ENCODE results near the gene SLCO3A1. TPM values are rescaled to one million over a fixed set of nuclear protein-coding genes. Genes with fewer than 3 reads are reported as not detected.
A peak's percentile ranks its signal among the peaks of the same experiment; 100 is the strongest.

Gene SLCO3A1
- total RNA-seq, 1 experiment from 2014 or later: not detected

DNA sequence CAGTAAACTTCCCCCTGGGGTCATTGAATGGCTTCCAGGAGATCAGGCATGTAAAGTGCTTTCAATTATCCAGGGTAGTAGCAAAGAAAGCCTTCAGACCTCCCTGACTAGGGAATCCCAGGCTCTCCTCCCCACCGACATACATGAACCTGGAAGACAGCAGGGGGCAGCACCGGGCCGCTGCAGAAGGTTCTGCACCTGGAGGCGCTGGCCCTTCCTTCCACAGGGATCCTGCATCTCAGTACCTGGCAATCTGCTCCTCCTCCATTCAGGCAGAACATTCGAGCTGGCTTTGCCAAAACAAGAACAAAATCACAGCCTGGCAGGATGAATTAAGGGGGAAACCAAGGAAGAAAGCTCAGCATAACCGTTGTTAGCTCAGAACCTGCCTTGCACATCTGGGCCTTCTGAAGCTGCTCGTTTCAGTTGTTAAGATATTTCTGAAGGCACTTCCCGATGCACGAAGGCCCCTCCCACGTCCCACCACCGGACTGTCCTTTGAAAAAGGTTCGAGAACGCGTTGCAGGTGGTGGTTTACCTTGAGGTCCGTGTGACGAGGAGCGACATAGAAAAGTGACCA lies 237.7 kb downstream of the SLCO3A1 start:
- no peaks in the 10 kb centered on the region for H3K36me3 ChIP-seq (ENCODE audit: control insufficient read depth, insufficient read depth, low read length)
- no peak overlapping the region for H3K4me3 ChIP-seq (ENCODE audit: low read depth, low read length)
- no peaks in the 10 kb centered on the region for H3K4me1 ChIP-seq
- TF ChIP-seq, protein P1, sequence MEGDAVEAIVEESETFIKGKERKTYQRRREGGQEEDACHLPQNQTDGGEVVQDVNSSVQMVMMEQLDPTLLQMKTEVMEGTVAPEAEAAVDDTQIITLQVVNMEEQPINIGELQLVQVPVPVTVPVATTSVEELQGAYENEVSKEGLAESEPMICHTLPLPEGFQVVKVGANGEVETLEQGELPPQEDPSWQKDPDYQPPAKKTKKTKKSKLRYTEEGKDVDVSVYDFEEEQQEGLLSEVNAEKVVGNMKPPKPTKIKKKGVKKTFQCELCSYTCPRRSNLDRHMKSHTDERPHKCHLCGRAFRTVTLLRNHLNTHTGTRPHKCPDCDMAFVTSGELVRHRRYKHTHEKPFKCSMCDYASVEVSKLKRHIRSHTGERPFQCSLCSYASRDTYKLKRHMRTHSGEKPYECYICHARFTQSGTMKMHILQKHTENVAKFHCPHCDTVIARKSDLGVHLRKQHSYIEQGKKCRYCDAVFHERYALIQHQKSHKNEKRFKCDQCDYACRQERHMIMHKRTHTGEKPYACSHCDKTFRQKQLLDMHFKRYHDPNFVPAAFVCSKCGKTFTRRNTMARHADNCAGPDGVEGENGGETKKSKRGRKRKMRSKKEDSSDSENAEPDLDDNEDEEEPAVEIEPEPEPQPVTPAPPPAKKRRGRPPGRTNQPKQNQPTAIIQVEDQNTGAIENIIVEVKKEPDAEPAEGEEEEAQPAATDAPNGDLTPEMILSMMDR (IDR thresholded peaks at IDR 0.05; ENCODE audit: insufficient read depth in 1 of 2, low read depth in 1 of 2, low read length in 1 of 2, severe bottlenecking in 1 of 2, unreplicated experiment in 1 of 2): peak; percentile 76 to 81
- H3K4me1 Mint-ChIP-seq (ENCODE audit: low read depth, unreplicated experiment): no peaks in the 10 kb centered on the region
- no peaks in the 10 kb centered on the region for H3K9me3 ChIP-seq
- H3K27me3 Mint-ChIP-seq (ENCODE audit: insufficient read depth, unreplicated experiment): peaks cover 8% of the 10 kb centered on the region
- H3K27me3 ChIP-seq (replicated peaks; ENCODE audit: control insufficient read depth, insufficient read depth, low read length): no peaks in the 10 kb centered on the region; the same call in 1 of the 2 replicates
- H3K27ac Mint-ChIP-seq (ENCODE audit: unreplicated experiment): no peak overlapping the region
- peak; percentile 71 to 80 for DNase-seq
- intact Hi-C loops (cut with micrococcal nuclease; ENCODE audit: unreplicated experiment): loop anchor here (1.0 to 2.0 kb wide), 2 partner anchors 292 to 624 kb away; no protein-coding TSS in a partner anchor
- no peak overlapping the region for H3K4me3 Mint-ChIP-seq (ENCODE audit: unreplicated experiment)
- ChIA-PET POLR2A (no interaction called here), CTCF (interaction anchor here (0.6 to 1.1 kb wide), 4 partner anchors 8 to 214 kb away, joined by 3 read pairs; no protein-coding TSS in a partner anchor)
- no peaks in the 10 kb centered on the region for H3K36me3 Mint-ChIP-seq (ENCODE audit: insufficient read depth, unreplicated experiment)
- BruUV-seq (replicated peaks): no TSS peak
- no peaks in the 10 kb centered on the region for H3K9me3 Mint-ChIP-seq (ENCODE audit: unreplicated experiment)

DNA sequence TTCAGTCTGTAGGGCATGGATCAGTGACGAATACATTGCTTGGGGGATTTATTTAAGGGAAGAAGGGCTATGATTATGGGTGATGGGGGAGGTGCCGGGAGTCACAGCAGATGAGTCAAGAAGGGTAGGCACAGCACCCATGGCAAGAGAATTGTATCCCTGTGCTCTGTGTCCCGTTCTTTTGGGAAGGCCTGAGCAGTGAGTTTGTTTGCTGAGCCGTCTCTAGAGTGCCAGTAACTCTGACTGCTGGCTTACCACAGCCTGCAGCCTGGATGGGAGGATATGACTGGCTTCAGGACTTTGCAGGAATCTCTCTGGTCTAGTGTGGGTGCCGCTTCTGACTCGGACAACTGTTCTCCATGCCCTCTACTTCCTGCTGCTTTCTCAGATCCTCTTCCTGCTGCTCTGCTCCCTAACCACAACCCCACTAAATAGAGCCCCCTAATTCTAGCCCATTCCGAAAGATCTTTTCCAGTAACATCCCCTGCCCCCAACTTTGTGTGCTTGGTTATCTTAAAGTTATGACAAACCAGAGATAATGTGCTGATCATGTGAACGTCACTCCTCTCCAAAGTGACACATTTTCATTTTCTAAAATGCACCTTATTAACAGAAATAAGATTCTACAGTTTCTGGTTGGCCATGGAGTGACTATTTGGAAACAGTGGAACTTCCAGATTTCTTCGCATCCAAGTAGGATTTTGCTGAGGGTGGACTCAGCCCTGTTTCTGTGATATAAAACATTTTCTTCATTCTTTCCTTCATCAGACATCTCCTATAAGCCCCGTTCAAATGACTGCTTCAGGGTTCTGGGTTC lies 239.0 kb downstream of the SLCO3A1 start:
- Mint-ChIP-seq H3K9me3 (ENCODE audit: unreplicated experiment) (no peaks in the 10 kb centered on the region), H3K36me3 (ENCODE audit: insufficient read depth, unreplicated experiment) (no peaks in the 10 kb centered on the region), H3K27ac (ENCODE audit: unreplicated experiment) (no peak overlapping the region), H3K27me3 (ENCODE audit: insufficient read depth, unreplicated experiment) (peaks cover 10% of the 10 kb centered on the region), H3K4me3 (ENCODE audit: unreplicated experiment) (no peak overlapping the region), H3K4me1 (ENCODE audit: low read depth, unreplicated experiment) (peaks cover 3% of the 10 kb centered on the region)
- Histone ChIP-seq H3K36me3 (ENCODE audit: control insufficient read depth, insufficient read depth, low read length) (no peaks in the 10 kb centered on the region), H3K9me3 (no peaks in the 10 kb centered on the region), H3K4me1 (no peaks in the 10 kb centered on the region), H3K4me3 (ENCODE audit: low read depth, low read length) (no peak overlapping the region), H3K27me3 (replicated peaks; ENCODE audit: control insufficient read depth, insufficient read depth, low read length) (peaks cover 2% of the 10 kb centered on the region)
- POLR2A ChIA-PET: no interaction called here
- intact Hi-C loops (cut with micrococcal nuclease; ENCODE audit: unreplicated experiment): no loop called here
- CTCF ChIA-PET: interaction anchor here (1.2 kb wide), 1 partner anchor 299 kb away, joined by 5 read pairs; no protein-coding TSS in a partner anchor
- no peak for DNase-seq
- TF ChIP-seq, protein P1 (IDR thresholded peaks at IDR 0.05; ENCODE audit: insufficient read depth in 1 of 2, low read depth in 1 of 2, low read length in 1 of 2, severe bottlenecking in 1 of 2, unreplicated experiment in 1 of 2): no peak
- no TSS peak for BruUV-seq (replicated peaks)

DNA sequence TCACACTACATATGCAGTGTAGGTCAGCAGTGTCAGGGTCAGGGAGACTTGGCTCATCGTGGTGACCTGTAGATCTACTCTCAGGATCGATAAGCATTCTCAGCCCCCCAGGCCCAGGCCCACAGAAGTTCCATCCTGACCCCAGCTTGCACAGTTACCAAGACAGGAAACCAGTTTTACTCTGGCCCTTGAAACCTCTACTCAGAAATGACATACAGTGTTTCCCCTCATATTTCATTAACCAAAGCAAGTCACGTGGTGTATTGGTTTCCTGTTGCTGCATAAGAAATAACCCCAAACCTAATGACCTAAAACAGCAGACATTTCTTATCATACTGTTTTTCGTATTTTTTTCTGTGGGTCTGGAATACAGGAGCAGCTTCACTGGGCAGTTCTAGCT lies 242.2 kb downstream of the SLCO3A1 start:
- H3K36me3 Mint-ChIP-seq (ENCODE audit: insufficient read depth, unreplicated experiment): no peaks in the 10 kb centered on the region
- intact Hi-C loops (cut with micrococcal nuclease; ENCODE audit: unreplicated experiment): no loop called here
- H3K9me3 ChIP-seq: no peaks in the 10 kb centered on the region
- H3K4me3 ChIP-seq (ENCODE audit: low read depth, low read length): no peak overlapping the region
- CTCF ChIA-PET: no interaction called here
- H3K36me3 ChIP-seq (ENCODE audit: control insufficient read depth, insufficient read depth, low read length): no peaks in the 10 kb centered on the region
- no TSS peak for BruUV-seq (replicated peaks)
- H3K27ac Mint-ChIP-seq (ENCODE audit: unreplicated experiment): no peak overlapping the region
- no peaks in the 10 kb centered on the region for H3K9me3 Mint-ChIP-seq (ENCODE audit: unreplicated experiment)
- POLR2A ChIA-PET: no interaction called here
- DNase-seq: no peak
- TF ChIP-seq, protein P1 (IDR thresholded peaks at IDR 0.05; ENCODE audit: insufficient read depth in 1 of 2, low read depth in 1 of 2, low read length in 1 of 2, severe bottlenecking in 1 of 2, unreplicated experiment in 1 of 2): no peak
- no peak overlapping the region for H3K4me3 Mint-ChIP-seq (ENCODE audit: unreplicated experiment)
- peaks cover 11% of the 10 kb centered on the region for H3K27me3 Mint-ChIP-seq (ENCODE audit: insufficient read depth, unreplicated experiment)
- no peaks in the 10 kb centered on the region for H3K4me1 ChIP-seq
- H3K4me1 Mint-ChIP-seq (ENCODE audit: low read depth, unreplicated experiment): peaks cover 10% of the 10 kb centered on the region
- H3K27me3 ChIP-seq (replicated peaks; ENCODE audit: control insufficient read depth, insufficient read depth, low read length): peaks cover 2% of the 10 kb centered on the region

Measured in Caco-2 (cell line).